ENCODE data around the gene SENP5.
"Not testable (repeated sequence)": the region's sequence is repeated elsewhere in the genome, so short reads cannot be mapped to it uniquely, and the experiment has no call there.

Gene SENP5

GRCh38 chr3:196867507-196868296 is at the start of gene SENP5:
SENP5 (plus strand) TSS chr3:196867920; CDS start chr3:196885182, 17,262 bp downstream.
- peak; percentile 98 for DNase-seq (ENCODE audit: low spot score)

DNA sequence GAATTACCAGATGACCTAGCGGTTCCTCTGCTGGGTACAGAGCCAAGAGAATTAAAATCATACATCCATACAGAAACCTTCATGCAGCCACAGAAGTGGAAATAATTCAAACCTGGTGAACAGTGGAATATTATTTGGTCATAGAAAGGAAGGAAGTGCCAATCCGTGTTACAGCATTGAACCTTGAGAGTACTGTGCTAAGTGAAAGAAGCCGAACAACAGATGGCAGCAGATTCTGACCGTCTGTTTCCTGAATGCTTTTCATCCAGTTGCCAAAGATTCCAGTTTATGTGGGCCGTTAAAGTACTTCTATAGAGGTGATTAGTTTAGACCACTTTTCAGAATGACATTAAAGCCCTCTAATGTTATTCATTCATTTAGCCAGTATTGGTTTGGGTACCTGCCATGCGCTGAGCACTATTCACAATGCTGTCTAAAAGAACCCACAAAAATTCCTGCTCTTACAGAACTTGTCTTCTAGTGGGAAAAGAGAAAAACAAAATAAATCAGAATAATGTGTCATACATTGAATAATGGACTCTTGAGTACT is 45.8 kb upstream of the SENP5 start:
- DNase-seq (ENCODE audit: low spot score): no peak

- DNase-seq (ENCODE audit: low spot score): not testable (repeated sequence)
Observed at GRCh38 chr3:196829651-196830050, 38.1 kb upstream of the SENP5 start.

DNA sequence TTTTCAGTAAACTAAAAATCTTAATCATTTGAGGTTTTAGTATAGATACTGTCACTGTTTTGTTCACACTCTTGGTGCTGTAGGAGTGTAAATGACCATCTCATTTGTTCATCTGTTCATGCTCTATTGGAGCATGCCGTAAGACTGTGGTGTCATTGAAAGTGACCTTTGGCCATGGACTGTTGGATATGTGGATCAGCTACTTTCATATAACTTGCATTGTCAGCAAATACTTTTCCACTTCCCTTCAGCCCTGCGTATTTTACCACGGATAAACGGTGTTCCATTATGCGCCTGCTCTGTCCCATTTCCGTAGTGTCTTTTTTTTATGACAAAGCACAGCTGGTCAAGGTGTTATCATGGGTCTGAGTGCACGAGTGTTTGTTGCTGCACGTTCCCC is 32.6 kb upstream of the SENP5 start:
- no peak for DNase-seq (ENCODE audit: low spot score)

DNA sequence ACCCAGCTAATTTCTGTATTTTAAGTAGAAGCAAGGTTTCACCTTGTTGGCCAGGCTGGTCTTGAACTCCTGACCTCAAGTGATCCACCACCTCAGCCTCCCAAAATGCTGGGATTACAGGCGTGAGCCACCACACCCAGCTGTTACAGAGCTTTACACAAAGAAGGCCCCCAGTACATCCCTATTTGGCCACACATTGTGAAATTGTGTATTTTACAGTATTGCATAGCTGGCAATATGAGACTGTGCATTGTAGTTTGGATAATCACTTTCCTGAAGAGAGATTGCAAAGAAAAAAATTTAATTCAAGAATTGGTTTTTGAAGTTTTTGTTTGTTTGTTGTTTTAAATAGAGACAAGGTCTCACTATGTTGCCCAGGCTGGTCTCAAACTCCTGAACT is 31.1 kb upstream of the SENP5 start:
- DNase-seq (ENCODE audit: low spot score): not testable (repeated sequence)

- DNase-seq (ENCODE audit: low spot score): peak; percentile 83
Observed at GRCh38 chr3:196837819-196838420, 29.8 kb upstream of the SENP5 start.

DNA sequence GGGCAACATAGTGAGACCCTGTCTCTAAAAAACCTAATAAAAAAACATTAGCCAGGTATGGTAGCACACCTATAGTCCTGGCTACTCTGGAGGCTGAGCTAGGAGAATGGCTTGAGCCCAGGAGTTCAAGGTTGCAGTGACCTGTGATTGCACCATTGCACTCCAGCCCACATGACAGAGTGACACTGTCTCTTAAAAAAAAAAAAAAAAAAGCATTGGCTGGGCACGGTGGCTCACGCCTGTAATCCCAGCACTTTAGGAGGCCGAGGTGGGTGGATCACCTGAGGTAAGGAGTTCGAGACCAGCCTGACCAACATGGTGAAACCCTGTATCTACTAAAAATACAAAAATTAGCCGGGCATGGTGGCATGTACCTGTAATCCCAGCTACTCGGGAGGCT is 28.4 kb upstream of the SENP5 start:
- not testable (repeated sequence) for DNase-seq (ENCODE audit: low spot score)

DNA sequence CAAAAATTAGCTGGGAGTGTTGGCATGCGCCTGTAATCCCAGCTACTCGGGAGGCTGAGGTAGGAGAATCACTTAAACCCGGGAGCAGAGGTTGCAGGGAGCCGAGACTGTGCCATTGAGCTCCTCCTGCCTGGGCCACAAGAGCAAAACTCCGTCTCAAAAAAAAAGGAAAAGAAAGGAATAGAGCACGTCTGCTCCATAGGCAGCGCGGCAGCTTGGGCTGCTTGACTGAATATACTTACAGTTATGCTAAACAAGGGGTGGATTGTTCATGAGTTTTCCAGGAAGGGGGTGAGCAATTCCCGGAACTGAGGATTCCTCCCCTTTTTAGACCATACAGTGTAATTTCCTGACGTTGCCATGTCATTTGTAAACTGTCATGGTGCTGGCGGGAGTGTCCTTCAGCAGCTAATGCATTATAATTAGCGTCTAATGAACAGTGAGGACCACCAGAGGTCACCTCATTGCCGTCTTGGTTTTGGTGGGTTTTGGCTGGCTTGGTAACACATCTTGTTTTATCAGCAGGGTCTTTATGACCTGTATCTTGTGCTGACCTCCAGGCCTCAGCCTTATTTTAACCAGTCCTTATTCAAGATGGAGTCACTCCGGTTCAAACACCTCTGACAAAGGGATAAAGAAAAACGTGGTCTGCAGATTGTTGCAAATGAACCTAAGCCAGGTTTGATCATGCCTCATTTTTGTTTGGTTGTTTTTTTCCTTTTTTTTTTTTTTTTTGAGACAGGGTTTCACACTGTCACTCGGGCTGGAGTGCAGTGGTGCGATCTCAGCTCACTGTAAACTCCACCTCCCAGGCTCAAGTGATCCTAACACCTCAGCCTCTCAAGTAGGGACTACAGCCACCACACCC is 24.9 kb upstream of the SENP5 start:
- DNase-seq (ENCODE audit: low spot score): no peak

DNA sequence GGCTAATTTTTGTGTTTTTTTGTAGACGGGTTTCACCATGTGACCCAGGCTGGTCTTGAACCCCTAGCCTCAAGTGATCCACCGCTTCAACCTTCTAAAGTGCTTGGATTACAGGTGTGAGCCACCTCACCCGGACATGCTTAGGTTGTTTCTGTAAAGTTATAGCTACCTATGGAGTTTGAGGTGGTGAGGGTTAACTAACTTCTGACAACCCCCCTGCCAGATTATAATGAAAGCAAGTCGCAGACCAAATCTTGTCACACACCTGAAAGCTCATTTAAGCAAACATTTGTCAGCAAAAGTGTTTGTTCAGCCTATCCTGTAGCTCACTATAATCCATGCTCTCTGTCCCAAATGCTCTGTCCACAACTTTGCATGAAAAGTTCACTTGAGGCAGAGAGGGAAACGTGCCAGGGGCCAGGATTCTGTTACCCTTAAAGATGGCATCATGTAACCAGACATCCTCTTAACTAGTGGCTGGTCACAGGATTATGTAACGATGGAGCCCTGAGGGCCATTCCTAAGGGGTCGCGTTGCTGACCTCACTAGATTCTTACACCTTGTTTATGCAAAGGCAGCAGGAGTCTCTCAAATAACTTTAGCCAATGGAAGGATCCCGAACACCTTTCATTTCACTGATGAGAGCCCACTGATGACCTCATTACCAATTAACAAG is 24.1 kb upstream of the SENP5 start:
- DNase-seq (ENCODE audit: low spot score): no peak

- not testable (repeated sequence) for DNase-seq (ENCODE audit: low spot score)
Observed at GRCh38 chr3:196844235-196845219, 23.2 kb upstream of the SENP5 start.

- DNase-seq (ENCODE audit: low spot score): not testable (repeated sequence)
Observed at GRCh38 chr3:196848375-196848774, 19.3 kb upstream of the SENP5 start.

GRCh38 chr3:196849180-196849741 is 18.5 kb upstream of the SENP5 start:
- no peak for DNase-seq (ENCODE audit: low spot score)

- DNase-seq (ENCODE audit: low spot score): not testable (repeated sequence)
Observed at GRCh38 chr3:196863000-196863399, 4.7 kb upstream of the SENP5 start.

- no peak for DNase-seq (ENCODE audit: low spot score)
Observed at GRCh38 chr3:196867155-196867506, 589 bp upstream of the SENP5 start.

- DNase-seq (ENCODE audit: low spot score): no peak
Observed at GRCh38 chr3:196868297-196868661, 559 bp downstream of the SENP5 start.

GRCh38 chr3:196872316-196872715 is 4.6 kb downstream of the SENP5 start:
- DNase-seq (ENCODE audit: low spot score): no peak

- DNase-seq (ENCODE audit: low spot score): not testable (repeated sequence)
Observed at GRCh38 chr3:196874511-196875094, 6.9 kb downstream of the SENP5 start.

GRCh38 chr3:196875258-196875657 is 7.5 kb downstream of the SENP5 start:
- no peak for DNase-seq (ENCODE audit: low spot score)

GRCh38 chr3:196883361-196883760 is 15.6 kb downstream of the SENP5 start:
- no peak for DNase-seq (ENCODE audit: low spot score)

DNA sequence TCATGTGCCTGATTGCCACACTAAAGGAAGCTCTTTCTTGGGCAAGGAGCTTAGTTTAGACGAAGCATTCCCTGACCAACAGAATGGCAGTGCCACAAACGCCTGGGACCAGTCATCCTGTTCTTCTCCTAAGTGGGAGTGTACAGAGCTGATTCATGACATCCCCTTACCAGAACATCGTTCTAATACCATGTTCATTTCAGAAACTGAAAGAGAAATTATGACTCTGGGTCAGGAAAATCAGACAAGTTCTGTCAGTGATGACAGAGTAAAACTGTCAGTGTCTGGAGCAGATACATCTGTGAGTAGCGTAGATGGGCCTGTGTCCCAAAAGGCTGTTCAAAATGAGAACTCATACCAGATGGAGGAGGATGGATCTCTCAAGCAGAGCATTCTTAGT is 18.4 kb downstream of the SENP5 start:
- DNase-seq (ENCODE audit: low spot score): no peak

All from D341Med (cell line).